ENCODE results near the gene SETD9. TPM values are rescaled to one million over a fixed set of nuclear protein-coding genes. Genes with fewer than 3 reads are reported as not detected.

Gene SETD9
- total and polyA plus RNA-seq, 9 of the 15 experiments (the other 6 are each of a cell fraction or from before 2014, with no cell fraction given) = 10.8 to 32.6 (median 19.8) TPM

- TF ChIP-seq E2F6 (IDR thresholded peaks at IDR 0.05; ENCODE audit: borderline replicate concordance in 1 of 2, extremely low read depth in 1 of 2, insufficient read depth in 1 of 2, insufficient read length in 1 of 2, low read depth in 1 of 2, low read length in 1 of 2, poor library complexity in 1 of 2, severe bottlenecking in 1 of 2) (peak; percentile 55 to 74), MBD1 (CRISPR knock-in tag; IDR thresholded peaks at IDR 0.05) (no peak), POLR2AphosphoS5 (IDR thresholded peaks at IDR 0.05; ENCODE audit: control insufficient read depth, insufficient read depth, low read depth, low read length) (peak; percentile 53; the same call in 1 of the 2 replicates), BRD9 (IDR thresholded peaks at IDR 0.05; ENCODE audit: low read depth, partially characterized antibody) (no peak), RBM15 (IDR thresholded peaks at IDR 0.05; ENCODE audit: insufficient read depth, low read length) (no peak), DNMT1 (IDR thresholded peaks at IDR 0.05) (no peak), RBM25 (IDR thresholded peaks at IDR 0.05; ENCODE audit: low read depth, low read length, severe bottlenecking) (peak; percentile 53), ZFP30 (CRISPR knock-in tag; IDR thresholded peaks at IDR 0.05; ENCODE audit: borderline replicate concordance) (no peak), HDAC2 (IDR thresholded peaks at IDR 0.05) (no peak), RBBP5 (IDR thresholded peaks at IDR 0.05; ENCODE audit: borderline replicate concordance, insufficient read depth, low read length, poor library complexity, severe bottlenecking) (peak; percentile 86), RBM22 (IDR thresholded peaks at IDR 0.05; ENCODE audit: low read depth, low read length, poor library complexity, severe bottlenecking) (no peak), CHD2 (IDR thresholded peaks at IDR 0.05; ENCODE audit: low read depth, low read length) (no peak), PTBP1 (IDR thresholded peaks at IDR 0.05; ENCODE audit: low read depth, low read length) (no peak), ZNF766 (CRISPR knock-in tag; conservative IDR thresholded peaks at IDR 0.05) (0 out of 2 replicates have a peak, but pooled peaks have one; percentile 38), POLR3G (IDR thresholded peaks at IDR 0.05; ENCODE audit: extremely low read depth, insufficient read length, insufficient replicate concordance) (no peak)
- TF ChIP-seq, protein P1, sequence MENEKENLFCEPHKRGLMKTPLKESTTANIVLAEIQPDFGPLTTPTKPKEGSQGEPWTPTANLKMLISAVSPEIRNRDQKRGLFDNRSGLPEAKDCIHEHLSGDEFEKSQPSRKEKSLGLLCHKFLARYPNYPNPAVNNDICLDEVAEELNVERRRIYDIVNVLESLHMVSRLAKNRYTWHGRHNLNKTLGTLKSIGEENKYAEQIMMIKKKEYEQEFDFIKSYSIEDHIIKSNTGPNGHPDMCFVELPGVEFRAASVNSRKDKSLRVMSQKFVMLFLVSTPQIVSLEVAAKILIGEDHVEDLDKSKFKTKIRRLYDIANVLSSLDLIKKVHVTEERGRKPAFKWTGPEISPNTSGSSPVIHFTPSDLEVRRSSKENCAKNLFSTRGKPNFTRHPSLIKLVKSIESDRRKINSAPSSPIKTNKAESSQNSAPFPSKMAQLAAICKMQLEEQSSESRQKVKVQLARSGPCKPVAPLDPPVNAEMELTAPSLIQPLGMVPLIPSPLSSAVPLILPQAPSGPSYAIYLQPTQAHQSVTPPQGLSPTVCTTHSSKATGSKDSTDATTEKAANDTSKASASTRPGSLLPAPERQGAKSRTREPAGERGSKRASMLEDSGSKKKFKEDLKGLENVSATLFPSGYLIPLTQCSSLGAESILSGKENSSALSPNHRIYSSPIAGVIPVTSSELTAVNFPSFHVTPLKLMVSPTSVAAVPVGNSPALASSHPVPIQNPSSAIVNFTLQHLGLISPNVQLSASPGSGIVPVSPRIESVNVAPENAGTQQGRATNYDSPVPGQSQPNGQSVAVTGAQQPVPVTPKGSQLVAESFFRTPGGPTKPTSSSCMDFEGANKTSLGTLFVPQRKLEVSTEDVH (IDR thresholded peaks at IDR 0.05; ENCODE audit: low read depth, partially characterized antibody) = no peak
- TF ChIP-seq, protein P2, sequence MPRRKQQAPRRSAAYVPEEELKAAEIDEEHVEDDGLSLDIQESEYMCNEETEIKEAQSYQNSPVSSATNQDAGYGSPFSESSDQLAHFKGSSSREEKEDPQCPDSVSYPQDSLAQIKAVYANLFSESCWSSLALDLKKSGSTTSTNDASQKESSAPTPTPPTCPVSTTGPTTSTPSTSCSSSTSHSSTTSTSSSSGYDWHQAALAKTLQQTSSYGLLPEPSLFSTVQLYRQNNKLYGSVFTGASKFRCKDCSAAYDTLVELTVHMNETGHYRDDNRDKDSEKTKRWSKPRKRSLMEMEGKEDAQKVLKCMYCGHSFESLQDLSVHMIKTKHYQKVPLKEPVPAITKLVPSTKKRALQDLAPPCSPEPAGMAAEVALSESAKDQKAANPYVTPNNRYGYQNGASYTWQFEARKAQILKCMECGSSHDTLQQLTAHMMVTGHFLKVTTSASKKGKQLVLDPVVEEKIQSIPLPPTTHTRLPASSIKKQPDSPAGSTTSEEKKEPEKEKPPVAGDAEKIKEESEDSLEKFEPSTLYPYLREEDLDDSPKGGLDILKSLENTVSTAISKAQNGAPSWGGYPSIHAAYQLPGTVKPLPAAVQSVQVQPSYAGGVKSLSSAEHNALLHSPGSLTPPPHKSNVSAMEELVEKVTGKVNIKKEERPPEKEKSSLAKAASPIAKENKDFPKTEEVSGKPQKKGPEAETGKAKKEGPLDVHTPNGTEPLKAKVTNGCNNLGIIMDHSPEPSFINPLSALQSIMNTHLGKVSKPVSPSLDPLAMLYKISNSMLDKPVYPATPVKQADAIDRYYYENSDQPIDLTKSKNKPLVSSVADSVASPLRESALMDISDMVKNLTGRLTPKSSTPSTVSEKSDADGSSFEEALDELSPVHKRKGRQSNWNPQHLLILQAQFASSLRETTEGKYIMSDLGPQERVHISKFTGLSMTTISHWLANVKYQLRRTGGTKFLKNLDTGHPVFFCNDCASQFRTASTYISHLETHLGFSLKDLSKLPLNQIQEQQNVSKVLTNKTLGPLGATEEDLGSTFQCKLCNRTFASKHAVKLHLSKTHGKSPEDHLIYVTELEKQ (CRISPR knock-in tag; IDR thresholded peaks at IDR 0.05) = no peak
Measured at GRCh38 chr5:56951946-56952691, 42.7 kb downstream of the SETD9 start, which contains the start of gene MIER3 (continued).

Measured in K562 (cell line).